NCI-H1694 (cell line): ENCODE data around the gene SEPTIN2.
"Not testable (repeated sequence)": the region's sequence is repeated elsewhere in the genome, so short reads cannot be mapped to it uniquely, and the experiment has no call there.

Source experiments
- DNase-seq: peaks from one replicate; lab custom pipeline; 2025; lab: John Stamatoyannopoulos, UW

SEPTIN2 gene

DNA sequence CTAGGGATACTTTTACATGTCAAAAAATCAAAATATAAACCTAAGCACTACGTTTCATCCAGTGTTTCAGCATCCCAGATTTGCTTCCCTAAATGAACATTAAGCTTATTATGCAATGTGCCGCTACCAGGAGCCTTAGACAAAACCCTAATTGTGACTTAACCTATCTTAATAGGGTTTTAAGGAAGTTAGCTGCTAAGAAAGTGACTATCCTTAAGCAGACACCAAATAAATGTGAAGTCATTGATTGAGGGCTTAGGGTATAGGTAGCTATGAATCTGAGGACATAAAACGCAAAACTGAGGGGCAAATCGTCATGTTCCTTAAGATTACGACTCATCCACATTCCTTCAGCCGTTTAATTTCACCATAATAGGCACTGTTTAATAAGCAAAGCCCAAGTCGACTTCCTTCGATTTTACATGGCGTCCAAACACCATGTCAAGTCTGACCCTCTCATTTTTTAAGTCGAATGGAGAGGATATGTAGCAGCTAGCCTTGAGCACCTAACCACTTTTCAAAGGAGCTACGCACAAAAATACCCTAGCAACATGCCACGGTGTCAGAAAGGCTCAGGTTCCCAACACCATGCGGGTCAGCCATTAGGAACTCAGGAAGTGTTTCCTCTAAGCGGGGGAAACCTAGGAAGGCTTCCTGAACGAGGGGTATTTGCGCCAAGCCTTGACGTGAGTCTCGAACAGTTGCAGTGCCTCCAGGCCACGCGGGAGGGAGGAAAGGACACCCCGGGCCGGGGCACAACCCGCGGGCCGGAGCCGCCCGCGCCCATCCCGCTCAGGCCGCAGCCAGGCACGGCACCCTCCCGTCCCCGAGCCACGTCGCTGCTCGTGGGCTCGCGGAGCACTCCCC, 1.3 kb upstream of the SEPTIN2 start:
- DNase-seq: peak; percentile 33

DNA sequence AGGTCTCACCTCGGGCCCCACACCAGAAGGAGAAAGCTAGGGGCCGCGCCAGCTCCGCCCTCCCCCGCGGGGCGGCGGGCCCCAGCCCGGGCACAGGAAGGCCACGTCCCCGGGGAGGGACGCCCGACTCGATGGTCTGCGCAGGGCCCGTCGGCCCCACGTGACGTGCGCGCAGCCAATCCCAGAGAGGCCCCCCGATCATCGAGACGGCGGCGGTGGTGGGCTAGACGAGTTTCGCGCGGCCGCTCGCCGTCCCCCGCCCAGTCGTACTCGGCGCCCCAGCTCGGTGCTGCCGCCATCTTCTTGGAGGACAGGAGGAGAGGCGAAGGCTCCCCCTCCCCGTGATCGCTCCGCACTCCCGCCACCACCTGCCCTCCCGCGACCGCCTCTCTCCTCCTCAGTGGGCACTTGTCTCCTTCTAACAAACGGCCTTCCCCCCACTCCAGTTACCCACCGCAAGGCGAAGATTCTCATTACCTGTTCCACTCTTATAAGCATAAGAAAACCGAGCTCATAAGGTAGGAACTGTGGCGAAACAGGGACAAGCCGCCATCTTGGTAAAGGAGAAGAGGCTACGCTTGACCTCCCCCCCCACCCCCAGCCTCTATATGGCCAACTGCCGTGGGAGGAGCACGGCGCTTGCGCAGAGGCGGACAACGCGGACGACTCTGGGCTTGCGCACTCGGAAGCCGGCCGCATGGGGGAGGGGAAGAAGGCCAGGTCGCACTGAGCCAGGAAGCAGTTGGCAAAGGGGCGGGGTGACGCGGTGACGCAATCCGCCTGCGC, 439 bp upstream of the SEPTIN2 start, which contains the start of gene HDLBP:
Gene HDLBP (minus strand): TSS at position 580 of the 786 bp plus-strand sequence. CDS start 48,803 bp downstream, outside the sequence.
- peak; percentile 96 for DNase-seq

DNA sequence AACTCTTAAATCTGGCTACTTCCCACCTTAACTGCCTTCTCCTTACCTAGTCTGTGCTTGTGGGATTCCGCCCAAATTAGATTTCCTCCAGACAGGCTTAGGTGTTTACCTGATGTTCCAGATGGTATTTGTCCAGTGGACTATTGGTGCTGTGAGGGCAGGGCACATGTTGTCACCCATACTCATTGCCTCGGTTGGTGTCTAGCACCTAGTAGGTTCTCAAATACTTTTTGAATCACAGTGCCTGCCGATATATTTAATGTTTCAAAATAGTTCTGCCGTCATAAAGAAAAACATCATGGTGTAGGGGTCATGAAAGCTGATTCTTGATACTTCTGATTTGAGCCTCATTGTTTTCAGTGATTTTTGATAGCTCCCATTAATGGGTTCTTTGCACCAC, 1.1 kb downstream of the SEPTIN2 start:
- no peak for DNase-seq

- DNase-seq: no peak
Observed at GRCh38 chr2:241317391-241317790, 1.7 kb downstream of the SEPTIN2 start.

DNA sequence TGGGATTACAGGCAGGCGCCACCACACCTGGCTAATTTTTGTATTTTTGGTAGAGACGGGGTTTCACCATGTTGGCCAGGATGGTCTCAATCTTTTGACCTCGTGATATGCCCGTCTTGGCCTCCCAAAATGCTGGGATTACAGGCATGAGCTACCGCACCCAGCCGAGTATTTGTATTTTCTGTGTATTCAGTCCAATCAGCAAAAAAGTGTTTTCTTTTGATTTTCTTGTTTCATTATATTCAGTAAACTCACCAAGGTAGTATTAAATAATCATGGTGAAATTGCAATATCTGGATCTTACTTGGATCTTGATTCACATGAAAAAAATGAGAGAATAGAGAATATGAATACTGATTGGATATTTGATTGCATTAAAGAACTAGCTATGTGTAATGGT, 3.1 kb downstream of the SEPTIN2 start:
- DNase-seq: not testable (repeated sequence)

DNA sequence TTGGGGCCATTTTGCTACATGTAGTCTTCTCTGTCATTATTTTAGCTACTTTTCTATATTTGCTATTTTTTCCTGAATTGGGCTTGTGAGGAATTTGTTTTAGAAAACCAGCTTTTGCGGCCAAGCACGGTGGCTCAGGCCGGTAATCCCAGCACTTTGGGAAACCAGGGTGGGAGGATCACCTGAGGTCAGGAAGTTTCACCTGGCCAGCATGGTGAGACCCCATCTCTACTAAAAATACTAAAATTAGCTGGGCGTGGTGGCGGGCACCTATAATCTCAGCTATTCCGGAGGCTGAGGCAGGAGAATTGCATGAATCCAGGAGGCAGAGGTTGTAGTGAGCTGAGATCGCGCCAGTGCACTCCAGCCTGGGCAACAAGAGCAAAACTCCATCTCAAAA, 4.7 kb downstream of the SEPTIN2 start:
- no peak for DNase-seq

- DNase-seq: no peak
Observed at GRCh38 chr2:241321033-241321432, 5.3 kb downstream of the SEPTIN2 start.

- no peak for DNase-seq
Observed at GRCh38 chr2:241321886-241322285, 6.2 kb downstream of the SEPTIN2 start.

DNA sequence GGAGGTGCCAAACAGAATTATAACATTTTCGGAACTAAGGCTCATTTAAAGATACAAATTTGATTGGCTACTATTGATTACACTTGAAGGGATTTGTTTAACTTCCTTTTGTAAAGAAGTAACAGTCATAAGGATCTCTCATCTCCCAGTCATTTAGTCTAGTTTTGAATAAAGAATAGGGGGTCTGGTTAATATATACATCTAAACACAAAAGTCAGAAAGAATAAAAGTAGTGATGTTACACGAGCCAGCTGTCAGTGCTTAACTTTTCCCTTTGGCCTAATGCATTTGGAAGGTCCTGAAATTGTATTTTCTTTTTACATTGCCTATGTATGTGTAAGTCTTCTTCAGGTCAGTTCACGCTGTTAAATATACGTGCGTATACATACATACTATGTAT, 8.1 kb downstream of the SEPTIN2 start:
- no peak for DNase-seq

GRCh38 chr2:241324775-241325174, 9.1 kb downstream of the SEPTIN2 start:
- DNase-seq: no peak

DNA sequence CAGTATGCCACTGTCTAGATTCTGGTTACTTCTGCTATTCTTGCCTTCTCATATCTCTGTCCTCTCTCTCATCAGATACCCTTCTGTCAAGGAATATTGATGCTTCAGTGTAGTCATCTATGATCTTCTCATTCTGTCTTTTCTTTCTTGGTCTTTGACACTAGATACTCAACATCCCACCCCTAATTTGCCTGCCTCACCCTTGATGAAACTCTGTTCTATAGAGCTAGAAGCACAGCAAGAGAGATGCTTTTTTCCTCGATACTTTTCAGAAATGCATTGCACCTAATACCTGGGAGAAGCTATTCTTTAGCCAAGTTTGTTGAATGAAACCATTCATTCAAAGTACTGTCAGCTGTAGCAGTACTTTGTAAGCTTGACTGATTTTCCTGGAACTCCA, 9.5 kb downstream of the SEPTIN2 start:
- DNase-seq: no peak

DNA sequence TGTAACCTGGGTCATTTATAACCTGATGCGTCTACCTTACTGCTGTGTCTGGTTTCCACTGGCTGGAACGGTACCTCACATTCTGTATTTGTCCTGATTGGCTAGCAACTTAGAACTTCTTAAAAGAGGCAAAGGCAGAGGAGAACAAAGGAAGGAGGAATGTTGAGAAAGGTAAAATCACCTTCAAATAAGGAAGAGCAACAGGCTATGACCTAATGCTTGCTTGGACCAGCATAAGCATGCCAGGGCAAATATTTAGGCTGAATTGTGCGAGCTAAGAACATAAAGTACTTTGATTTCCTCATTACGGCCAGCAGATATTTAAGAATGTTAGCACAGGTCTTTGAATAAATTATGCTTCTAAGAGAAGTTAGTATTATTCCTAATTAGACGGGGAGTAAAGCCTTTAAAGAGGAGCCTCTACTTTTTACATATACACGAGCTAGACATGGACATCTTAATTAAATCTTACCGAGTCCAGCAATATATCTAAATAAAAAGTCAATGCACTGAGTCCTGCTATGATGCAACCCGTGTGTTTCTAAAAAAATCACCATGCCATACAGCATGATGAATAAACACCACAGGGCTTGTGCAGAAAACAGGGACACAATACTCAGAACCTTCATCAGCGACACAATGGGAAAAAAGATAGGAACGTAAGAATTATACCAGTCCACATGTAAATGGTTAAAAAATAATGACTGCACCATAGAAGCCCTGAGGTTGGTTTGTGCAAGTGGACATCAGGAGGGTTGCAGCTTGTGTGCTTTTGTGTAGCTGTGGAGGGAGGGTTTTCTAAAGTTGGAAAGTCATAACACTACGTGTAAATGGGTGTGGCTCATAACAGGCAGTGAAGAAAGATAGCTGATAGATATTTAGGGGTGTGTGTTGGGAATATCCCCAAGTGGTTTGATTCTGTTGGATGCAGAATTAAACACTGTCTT, 14.2 kb downstream of the SEPTIN2 start:
- DNase-seq: no peak

- no peak for DNase-seq
Observed at GRCh38 chr2:241330616-241330981, 14.9 kb downstream of the SEPTIN2 start.

DNA sequence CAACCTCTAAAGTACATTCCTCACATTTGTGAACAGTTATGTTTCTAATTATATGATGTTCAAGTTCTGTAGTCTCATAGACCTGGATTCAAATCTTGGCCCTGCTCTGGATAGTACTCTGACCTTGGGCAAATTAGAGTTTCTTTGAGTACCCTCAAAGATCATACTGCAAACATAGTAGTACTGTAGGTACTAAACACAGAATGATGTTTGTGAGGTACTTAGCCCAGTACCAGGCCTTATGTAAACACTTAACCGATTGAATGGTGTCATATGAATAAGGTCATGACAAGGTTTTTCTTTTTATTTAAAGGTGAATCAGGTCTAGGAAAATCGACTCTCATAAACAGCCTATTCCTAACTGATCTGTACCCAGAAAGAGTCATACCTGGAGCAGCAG, 19.1 kb downstream of the SEPTIN2 start:
- no peak for DNase-seq

- no peak for DNase-seq
Observed at GRCh38 chr2:241339839-241340630, 24.3 kb downstream of the SEPTIN2 start.

- no peak for DNase-seq
Observed at GRCh38 chr2:241340631-241341163, 25.0 kb downstream of the SEPTIN2 start.

- DNase-seq: no peak
Observed at GRCh38 chr2:241344925-241345651, 29.4 kb downstream of the SEPTIN2 start.

- DNase-seq: no peak
Observed at GRCh38 chr2:241349941-241350340, 34.2 kb downstream of the SEPTIN2 start.

- DNase-seq: no peak
Observed at GRCh38 chr2:241350530-241350877, 34.8 kb downstream of the SEPTIN2 start.
